GM21619 (cell line): ENCODE results near the gene TF.

ENCODE experiments used
- ATAC-seq: cut with Tn5 transposase; IDR thresholded peaks from one replicate; pipeline ENCODE4 v1.9.1; 2021; ENCODE audit not compliant: unreplicated experiment

TF gene

GRCh38 chr3:133746712-133747066, 496 bp downstream of the TF start:
- no peak for ATAC-seq

- ATAC-seq, result no peak
Measured at GRCh38 chr3:133747373-133747772, 1.2 kb downstream of the TF start.

- no peak for ATAC-seq
Measured at GRCh38 chr3:133747907-133748639, 1.9 kb downstream of the TF start.

GRCh38 chr3:133749427-133750258, 3.5 kb downstream of the TF start:
- ATAC-seq, result no peak

- ATAC-seq, result no peak
Measured at GRCh38 chr3:133750259-133750656, 4.1 kb downstream of the TF start.

- no peak for ATAC-seq
Measured at GRCh38 chr3:133753107-133753778, 7.0 kb downstream of the TF start.

- ATAC-seq, result no peak
Measured at GRCh38 chr3:133753779-133754164, 7.6 kb downstream of the TF start.

GRCh38 chr3:133754455-133754854, 8.3 kb downstream of the TF start:
- no peak for ATAC-seq

GRCh38 chr3:133754973-133755828, 9.0 kb downstream of the TF start:
- no peak for ATAC-seq

GRCh38 chr3:133756716-133757694, 10.8 kb downstream of the TF start:
- ATAC-seq, result no peak

GRCh38 chr3:133757701-133758567, 11.7 kb downstream of the TF start:
- ATAC-seq, result no peak

GRCh38 chr3:133758568-133758928, 12.4 kb downstream of the TF start:
- no peak for ATAC-seq

- no peak for ATAC-seq
Measured at GRCh38 chr3:133758964-133759739, 13.0 kb downstream of the TF start.

GRCh38 chr3:133759740-133760305, 13.6 kb downstream of the TF start:
- no peak for ATAC-seq

- ATAC-seq, result no peak
Measured at GRCh38 chr3:133760916-133761315, 14.7 kb downstream of the TF start.

- no peak for ATAC-seq
Measured at GRCh38 chr3:133761605-133762484, 15.7 kb downstream of the TF start.

- no peak for ATAC-seq
Measured at GRCh38 chr3:133762539-133762938, 16.3 kb downstream of the TF start.
